Measurements from ENCODE around the gene MED12L. TPM values are rescaled to one million over a fixed set of nuclear protein-coding genes. Genes with fewer than 3 reads are reported as not detected.

The MED12L gene
- polyA plus RNA-seq, 1 experiment: 0.06 TPM

GRCh38 chr3:151400341-151400740 lies 314.9 kb downstream of the MED12L start:
- H3K36me3 ChIP-seq (ENCODE audit: control insufficient read depth, insufficient read depth, low read length): no peaks in the 10 kb centered on the region
- ChIA-PET POLR2A (no interaction called here), CTCF (interaction anchor here (0.8 to 1.0 kb wide), 2 partner anchors 14 to 173 kb away, joined by 3 read pairs; no protein-coding TSS in a partner anchor)
- no peak overlapping the region for H3K4me3 ChIP-seq (ENCODE audit: low read depth, low read length)
- DNase-seq (ENCODE audit: low read depth): no peak
- no peaks in the 10 kb centered on the region for H3K27me3 ChIP-seq (ENCODE audit: control insufficient read depth, insufficient read depth, low read length)
- TF ChIP-seq CTCF (IDR thresholded peaks at IDR 0.05; ENCODE audit: insufficient read depth, low read depth, low read length): no peak

GRCh38 chr3:151402349-151402748 lies 316.9 kb downstream of the MED12L start:
- DNase-seq (ENCODE audit: low read depth): no peak
- POLR2A ChIA-PET: no interaction called here
- no peaks in the 10 kb centered on the region for H3K36me3 ChIP-seq (ENCODE audit: control insufficient read depth, insufficient read depth, low read length)
- H3K4me3 ChIP-seq (ENCODE audit: low read depth, low read length): no peak overlapping the region
- no peak for TF ChIP-seq CTCF (IDR thresholded peaks at IDR 0.05; ENCODE audit: insufficient read depth, low read depth, low read length)
- H3K27me3 ChIP-seq (ENCODE audit: control insufficient read depth, insufficient read depth, low read length): no peaks in the 10 kb centered on the region
- CTCF ChIA-PET: interaction anchor here (1.2 kb wide), 1 partner anchor 24 kb away, joined by 3 read pairs; no protein-coding TSS in a partner anchor

- CTCF ChIA-PET: interaction anchor here (1.1 kb wide), 1 partner anchor 516 kb away, joined by 3 read pairs; no protein-coding TSS in a partner anchor
- POLR2A ChIA-PET: no interaction called here
- H3K36me3 ChIP-seq (ENCODE audit: control insufficient read depth, insufficient read depth, low read length): no peaks in the 10 kb centered on the region
- no peaks in the 10 kb centered on the region for H3K27me3 ChIP-seq (ENCODE audit: control insufficient read depth, insufficient read depth, low read length)
- DNase-seq (ENCODE audit: low read depth): peak; percentile 73
- no peak for TF ChIP-seq CTCF (IDR thresholded peaks at IDR 0.05; ENCODE audit: insufficient read depth, low read depth, low read length)
- H3K4me3 ChIP-seq (ENCODE audit: low read depth, low read length): no peak overlapping the region
Observed at GRCh38 chr3:151403246-151403645, 317.8 kb downstream of the MED12L start.

GRCh38 chr3:151404316-151404715 lies 318.9 kb downstream of the MED12L start:
- no peaks in the 10 kb centered on the region for H3K27me3 ChIP-seq (ENCODE audit: control insufficient read depth, insufficient read depth, low read length)
- POLR2A ChIA-PET: interaction anchor here (0.6 kb wide), 1 partner anchor 19 kb away, joined by 7 read pairs; no protein-coding TSS in a partner anchor
- no peak overlapping the region for H3K4me3 ChIP-seq (ENCODE audit: low read depth, low read length)
- no peaks in the 10 kb centered on the region for H3K36me3 ChIP-seq (ENCODE audit: control insufficient read depth, insufficient read depth, low read length)
- CTCF ChIA-PET: interaction anchor here (1.1 kb wide), 1 partner anchor 515 kb away, joined by 3 read pairs; no protein-coding TSS in a partner anchor
- DNase-seq (ENCODE audit: low read depth): peak; percentile 81
- no peak for TF ChIP-seq CTCF (IDR thresholded peaks at IDR 0.05; ENCODE audit: insufficient read depth, low read depth, low read length)

GRCh38 chr3:151407928-151408327 lies 322.5 kb downstream of the MED12L start:
- CTCF ChIA-PET: interaction anchor here (1.2 kb wide), 1 partner anchor 30 kb away, joined by 5 read pairs; no protein-coding TSS in a partner anchor
- POLR2A ChIA-PET: no interaction called here

More at GRCh38 chr3:151407928-151408327, 322.5 kb downstream of the MED12L start:
- Histone ChIP-seq H3K4me3 (ENCODE audit: low read depth, low read length) (no peak overlapping the region), H3K36me3 (ENCODE audit: control insufficient read depth, insufficient read depth, low read length) (no peaks in the 10 kb centered on the region), H3K27me3 (ENCODE audit: control insufficient read depth, insufficient read depth, low read length) (no peaks in the 10 kb centered on the region)
- no peak for TF ChIP-seq CTCF (IDR thresholded peaks at IDR 0.05; ENCODE audit: insufficient read depth, low read depth, low read length)
- DNase-seq (ENCODE audit: low read depth): no peak
